Superior temporal gyrus (tissue), 1 donor: ENCODE measurements around the gene CDHR3.
A peak's percentile ranks its signal among the peaks of the same experiment; 100 is the strongest.
"Not testable (repeated sequence)": the region's sequence is repeated elsewhere in the genome, so short reads cannot be mapped to it uniquely, and the experiment has no call there.

Source experiments
- DNase-seq: peaks from one replicate; pipeline ENCODE4 v3.0.0-alpha.2; 2016; ENCODE audit errors: extremely low spot score

The CDHR3 gene, protein sequence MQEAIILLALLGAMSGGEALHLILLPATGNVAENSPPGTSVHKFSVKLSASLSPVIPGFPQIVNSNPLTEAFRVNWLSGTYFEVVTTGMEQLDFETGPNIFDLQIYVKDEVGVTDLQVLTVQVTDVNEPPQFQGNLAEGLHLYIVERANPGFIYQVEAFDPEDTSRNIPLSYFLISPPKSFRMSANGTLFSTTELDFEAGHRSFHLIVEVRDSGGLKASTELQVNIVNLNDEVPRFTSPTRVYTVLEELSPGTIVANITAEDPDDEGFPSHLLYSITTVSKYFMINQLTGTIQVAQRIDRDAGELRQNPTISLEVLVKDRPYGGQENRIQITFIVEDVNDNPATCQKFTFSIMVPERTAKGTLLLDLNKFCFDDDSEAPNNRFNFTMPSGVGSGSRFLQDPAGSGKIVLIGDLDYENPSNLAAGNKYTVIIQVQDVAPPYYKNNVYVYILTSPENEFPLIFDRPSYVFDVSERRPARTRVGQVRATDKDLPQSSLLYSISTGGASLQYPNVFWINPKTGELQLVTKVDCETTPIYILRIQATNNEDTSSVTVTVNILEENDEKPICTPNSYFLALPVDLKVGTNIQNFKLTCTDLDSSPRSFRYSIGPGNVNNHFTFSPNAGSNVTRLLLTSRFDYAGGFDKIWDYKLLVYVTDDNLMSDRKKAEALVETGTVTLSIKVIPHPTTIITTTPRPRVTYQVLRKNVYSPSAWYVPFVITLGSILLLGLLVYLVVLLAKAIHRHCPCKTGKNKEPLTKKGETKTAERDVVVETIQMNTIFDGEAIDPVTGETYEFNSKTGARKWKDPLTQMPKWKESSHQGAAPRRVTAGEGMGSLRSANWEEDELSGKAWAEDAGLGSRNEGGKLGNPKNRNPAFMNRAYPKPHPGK

GRCh38 chr7:105963038-105963667 lies at the start of gene CDHR3:
TSS of gene CDHR3 (plus strand) at chr7:105963264. CDS start at chr7:105963319, 55 bp downstream.
- DNase-seq, result no peak

DNA sequence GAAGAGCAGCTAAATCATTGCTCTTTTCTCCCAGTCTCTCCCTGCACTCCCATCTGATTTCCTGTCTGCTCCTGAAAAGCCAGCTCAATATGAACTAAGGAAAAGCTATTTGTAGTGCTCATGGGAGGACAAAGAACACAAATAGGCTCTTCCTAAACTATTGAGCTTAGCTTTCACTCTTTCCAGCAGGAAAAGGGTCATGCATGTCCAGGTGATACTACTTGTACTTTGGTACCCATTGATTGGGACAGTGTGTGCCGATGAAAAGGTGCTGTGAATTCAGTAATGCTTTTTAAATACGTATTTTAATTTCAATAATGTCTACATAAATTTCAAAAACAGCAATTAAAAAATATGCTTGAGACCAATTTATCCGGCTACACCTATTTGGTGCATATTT lies 49.1 kb upstream of the CDHR3 start:
- DNase-seq, result no peak

DNA sequence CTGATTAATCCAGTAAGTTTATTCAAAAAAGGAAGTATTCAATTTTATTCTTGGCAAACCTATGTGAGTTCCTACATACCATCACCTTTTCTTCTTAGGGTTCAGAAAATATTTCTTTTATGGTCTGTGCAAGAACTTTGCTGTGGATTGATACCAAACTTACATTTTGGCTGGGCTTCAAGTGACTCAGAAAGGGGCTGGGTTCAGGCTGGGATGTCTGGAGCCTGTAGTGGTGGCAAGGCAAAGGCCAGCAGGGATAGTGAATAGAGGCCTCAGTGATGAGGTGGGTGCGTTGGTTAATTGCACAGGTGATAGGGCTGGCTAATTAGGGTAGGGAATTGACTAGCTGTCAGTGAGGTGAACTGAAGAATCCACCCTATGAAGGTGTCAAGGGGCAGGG lies 46.5 kb upstream of the CDHR3 start:
- no peak for DNase-seq

- DNase-seq, result no peak
Measured at GRCh38 chr7:105917659-105918058, 45.4 kb upstream of the CDHR3 start.

DNA sequence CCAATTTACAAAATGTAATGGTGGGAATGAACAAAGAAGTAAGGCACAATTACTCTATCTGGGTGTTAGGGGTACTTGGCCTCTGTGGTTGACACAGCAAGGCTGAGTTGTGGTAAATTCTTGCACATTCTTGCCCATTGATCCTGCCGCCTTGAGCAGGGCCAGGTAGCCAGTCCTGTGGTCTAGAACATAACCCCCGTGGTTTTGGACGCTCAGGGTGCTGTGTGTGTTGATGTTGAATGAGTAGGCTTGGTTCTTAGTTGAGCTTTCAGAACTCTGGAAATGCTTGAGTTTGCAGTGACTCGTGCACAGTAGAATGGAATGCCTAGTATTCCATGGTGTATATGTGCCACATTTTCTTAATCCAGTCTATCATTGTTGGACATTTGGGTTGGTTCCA lies 42.3 kb upstream of the CDHR3 start:
- DNase-seq, result no peak

- no peak for DNase-seq
Measured at GRCh38 chr7:105924945-105925344, 38.1 kb upstream of the CDHR3 start.

DNA sequence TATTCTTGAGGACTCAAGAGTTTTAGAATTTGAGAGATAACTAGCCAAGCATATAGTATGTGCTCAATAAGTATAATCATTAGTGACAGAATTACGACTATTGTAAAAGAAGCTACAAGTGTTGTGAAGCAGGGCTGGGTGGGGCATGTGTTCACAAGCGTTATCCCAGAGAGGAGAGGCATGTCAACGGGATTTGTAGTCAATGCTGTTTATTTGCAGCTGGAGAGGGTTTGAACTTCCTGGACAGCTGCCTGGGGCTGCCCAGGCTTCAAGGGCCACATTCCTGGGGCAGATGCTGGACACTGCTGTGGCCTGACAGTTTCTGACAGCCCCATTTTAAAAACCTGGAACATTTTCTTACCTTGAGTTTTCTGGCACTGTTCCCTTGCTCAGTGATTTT lies 36.9 kb upstream of the CDHR3 start:
- DNase-seq, result no peak

DNA sequence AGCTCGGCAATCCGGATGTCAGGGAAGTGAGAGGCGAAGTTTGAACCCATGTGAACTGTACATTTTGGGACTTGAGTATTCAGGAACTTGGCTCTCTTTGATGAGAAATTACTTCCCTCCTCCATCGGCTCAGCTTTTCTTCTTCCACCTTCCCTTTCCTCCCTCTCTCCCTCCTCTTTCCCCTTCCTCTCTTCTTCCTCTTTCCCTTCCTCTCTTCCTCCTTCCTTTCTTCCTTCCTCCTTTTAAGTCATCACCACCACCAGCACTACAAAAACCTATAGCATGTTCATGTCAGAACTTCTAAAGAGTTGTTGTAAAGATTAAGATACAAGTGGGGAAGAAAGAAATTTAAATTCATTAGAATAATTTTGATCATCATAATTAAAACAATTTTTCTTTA lies 31.9 kb upstream of the CDHR3 start:
- DNase-seq, result no peak

GRCh38 chr7:105932835-105933477 lies 30.1 kb upstream of the CDHR3 start:
- peak; percentile 75 for DNase-seq

GRCh38 chr7:105934572-105935185 lies 28.4 kb upstream of the CDHR3 start:
- peak; percentile 34 for DNase-seq

DNA sequence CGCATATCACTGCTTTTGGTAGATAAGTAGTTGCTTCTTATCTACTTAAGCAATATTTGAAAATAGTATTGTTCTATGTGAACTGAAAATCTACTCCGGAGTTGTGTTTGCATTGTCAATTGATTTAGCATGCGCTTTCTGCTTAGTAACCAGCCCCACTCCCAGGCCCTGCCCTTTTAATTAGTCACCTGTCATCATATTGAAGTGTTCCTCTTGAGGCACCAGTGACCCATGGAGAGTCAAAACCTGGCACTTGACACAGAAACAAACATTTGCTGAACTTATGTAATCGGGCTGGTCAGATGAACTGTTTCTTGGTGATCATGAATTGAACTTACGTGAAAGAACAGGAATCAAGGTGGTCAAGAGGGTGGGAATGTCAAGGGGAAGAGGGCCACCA lies 27.8 kb upstream of the CDHR3 start:
- no peak for DNase-seq

DNA sequence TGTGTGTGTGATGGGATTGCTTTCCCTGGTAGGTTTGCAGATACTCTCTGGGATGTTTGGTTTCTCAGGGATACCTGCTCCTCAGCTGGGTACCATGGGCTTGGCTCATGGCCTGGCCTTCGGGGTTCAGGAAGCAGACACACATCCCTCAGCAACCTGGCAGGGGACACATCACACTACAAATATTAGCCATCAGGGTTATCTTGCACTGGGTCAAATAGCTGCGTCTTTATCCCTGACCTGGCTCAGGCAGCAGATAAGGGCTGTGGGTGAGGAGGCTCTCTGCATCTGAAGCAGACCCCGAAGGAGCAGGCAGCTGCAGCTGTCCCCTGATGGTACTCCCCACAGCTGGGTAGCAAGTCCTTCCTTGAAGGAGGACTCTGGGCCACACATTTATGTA lies 25.7 kb upstream of the CDHR3 start:
- no peak for DNase-seq

- DNase-seq, result no peak
Measured at GRCh38 chr7:105940109-105940508, 23.0 kb upstream of the CDHR3 start.

DNA sequence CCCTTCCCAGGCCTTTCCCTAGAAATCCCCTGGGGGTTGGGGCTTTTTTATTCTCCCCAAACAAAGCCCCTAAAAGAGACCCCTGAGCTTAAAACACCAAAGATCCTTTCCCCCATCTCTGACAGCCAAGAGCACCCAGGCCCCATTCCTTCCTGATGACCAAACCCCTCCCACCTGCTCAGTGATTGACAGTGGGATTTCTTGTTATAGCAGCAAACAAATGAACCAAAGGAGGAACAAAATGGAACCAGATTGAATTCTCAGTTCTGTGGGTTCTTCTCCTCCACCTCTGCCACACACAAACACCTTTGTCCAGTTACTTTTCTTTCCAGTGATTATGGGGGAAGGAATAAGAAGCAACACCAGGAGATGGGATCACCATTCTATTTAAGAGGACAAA lies 21.5 kb upstream of the CDHR3 start:
- no peak for DNase-seq

DNA sequence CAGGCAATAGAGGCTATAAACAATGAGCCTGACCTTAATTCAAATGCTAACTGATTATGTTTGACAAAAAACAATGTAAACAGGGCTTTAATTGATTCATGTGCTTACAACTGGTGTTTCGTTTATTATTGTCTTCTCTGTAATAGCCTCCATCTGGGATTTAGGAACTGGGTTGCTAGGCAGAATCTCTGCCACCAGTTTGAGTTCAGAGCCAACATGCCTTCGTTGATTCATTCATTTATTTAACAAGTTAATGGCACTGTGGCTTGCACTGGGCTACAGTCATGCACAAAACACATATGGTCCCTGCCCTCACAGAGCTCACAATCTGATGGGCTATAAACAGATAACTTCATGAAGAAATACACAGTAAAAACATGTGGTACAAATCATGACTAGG lies 19.6 kb upstream of the CDHR3 start:
- no peak for DNase-seq

DNA sequence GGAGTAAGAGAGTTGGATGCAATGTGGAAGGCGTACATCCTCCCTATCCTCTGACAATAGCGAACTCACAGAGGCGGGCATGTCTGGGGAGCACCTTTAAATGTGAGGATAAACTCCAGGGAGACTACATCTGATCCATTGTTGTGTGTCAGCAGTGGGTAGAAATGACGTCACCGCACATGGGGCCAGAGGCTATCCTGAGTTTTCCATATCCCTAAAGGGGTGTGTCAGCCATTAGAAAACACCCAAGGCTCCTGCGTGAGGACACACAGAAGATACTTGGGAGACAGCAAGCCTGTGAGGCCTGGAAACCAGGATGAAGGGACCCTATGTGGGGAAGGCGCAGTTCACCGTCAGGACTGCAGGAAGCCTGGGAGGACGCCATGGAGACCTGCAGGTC lies 17.2 kb upstream of the CDHR3 start:
- no peak for DNase-seq

DNA sequence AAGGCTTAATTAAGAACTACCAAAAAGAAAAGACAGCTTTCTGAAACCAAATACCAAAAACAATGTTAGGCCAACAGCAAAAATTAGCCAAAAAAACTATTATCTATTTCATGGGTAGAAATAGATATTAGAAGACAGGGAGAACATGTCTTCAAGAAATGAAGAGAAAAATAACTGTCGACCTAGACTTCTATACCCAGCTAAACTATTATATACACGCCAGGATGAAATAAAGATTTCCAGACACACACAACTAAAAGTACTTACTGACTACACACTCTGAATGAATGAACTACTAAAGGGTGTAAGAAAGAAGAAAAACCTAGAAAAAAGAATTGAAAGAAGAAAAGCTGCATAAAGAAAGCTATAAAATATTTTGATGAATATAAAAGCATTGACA lies 11.5 kb upstream of the CDHR3 start:
- no peak for DNase-seq

- no peak for DNase-seq
Measured at GRCh38 chr7:105952917-105953595, 10.0 kb upstream of the CDHR3 start.

GRCh38 chr7:105954711-105955110 lies 8.4 kb upstream of the CDHR3 start:
- no peak for DNase-seq

GRCh38 chr7:105955651-105956466 lies 7.2 kb upstream of the CDHR3 start:
- DNase-seq, result not testable (repeated sequence)
